ENCODE data around the gene DLGAP3. TPM values are rescaled to one million over a fixed set of nuclear protein-coding genes. Genes with fewer than 3 reads are reported as not detected.
"Not testable (repeated sequence)": the region's sequence is repeated elsewhere in the genome, so short reads cannot be mapped to it uniquely, and the experiment has no call there.

DLGAP3 gene, protein sequence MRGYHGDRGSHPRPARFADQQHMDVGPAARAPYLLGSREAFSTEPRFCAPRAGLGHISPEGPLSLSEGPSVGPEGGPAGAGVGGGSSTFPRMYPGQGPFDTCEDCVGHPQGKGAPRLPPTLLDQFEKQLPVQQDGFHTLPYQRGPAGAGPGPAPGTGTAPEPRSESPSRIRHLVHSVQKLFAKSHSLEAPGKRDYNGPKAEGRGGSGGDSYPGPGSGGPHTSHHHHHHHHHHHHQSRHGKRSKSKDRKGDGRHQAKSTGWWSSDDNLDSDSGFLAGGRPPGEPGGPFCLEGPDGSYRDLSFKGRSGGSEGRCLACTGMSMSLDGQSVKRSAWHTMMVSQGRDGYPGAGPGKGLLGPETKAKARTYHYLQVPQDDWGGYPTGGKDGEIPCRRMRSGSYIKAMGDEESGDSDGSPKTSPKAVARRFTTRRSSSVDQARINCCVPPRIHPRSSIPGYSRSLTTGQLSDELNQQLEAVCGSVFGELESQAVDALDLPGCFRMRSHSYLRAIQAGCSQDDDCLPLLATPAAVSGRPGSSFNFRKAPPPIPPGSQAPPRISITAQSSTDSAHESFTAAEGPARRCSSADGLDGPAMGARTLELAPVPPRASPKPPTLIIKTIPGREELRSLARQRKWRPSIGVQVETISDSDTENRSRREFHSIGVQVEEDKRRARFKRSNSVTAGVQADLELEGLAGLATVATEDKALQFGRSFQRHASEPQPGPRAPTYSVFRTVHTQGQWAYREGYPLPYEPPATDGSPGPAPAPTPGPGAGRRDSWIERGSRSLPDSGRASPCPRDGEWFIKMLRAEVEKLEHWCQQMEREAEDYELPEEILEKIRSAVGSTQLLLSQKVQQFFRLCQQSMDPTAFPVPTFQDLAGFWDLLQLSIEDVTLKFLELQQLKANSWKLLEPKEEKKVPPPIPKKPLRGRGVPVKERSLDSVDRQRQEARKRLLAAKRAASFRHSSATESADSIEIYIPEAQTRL
- total RNA-seq: 0.51 TPM
- long read RNA-seq, partial matches to known transcripts: 0 of 2 reads
- long read RNA-seq, other reads (novel, unspliced or antisense): 2 of 2 reads

DNA sequence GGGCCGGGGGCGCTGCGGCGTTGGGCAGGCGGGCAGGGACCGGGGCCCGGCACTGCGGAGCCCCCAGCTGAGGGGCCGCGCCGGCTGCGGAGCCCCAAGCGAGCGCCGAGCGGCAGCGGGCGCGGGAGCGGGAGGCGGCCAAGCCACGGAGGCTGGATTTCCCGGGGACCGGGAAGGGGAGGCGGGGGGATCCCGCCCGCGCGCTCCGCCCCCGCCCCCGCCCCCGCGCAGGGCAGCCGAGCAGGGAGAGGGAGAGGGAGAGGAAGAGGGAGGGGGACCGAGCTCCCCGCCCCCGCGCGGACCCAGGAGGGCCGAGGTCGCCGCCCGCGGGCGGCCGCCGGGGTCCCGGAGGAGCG is at the start of gene DLGAP3:
DLGAP3 (minus strand) TSS at position 154 of the 356 bp plus-strand sequence. CDS start 24,267 bp downstream, outside the sequence.
- DNase-seq (ENCODE audit: low spot score): no peak

DNA sequence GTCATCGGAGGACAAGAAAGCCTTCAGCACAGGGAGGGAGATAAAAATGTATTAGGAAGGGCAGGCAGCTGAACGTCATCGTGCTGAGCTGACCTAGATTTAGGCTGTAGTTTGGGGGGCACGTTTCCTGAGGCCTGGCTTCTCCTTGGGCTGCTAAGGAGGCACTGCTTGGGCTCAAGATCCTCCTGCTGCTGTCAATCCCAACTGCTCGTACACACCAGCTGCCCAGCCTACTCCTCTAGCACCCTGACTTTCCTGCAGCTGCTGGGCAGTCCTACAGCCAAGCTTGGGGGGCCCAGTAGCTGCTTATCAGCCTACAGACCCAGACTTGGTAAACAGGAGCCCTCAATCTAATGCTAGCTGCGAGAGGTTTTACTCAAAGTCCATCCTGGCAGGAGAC is 49.5 kb upstream of the DLGAP3 start:
- no peak for DNase-seq (ENCODE audit: low spot score)

DNA sequence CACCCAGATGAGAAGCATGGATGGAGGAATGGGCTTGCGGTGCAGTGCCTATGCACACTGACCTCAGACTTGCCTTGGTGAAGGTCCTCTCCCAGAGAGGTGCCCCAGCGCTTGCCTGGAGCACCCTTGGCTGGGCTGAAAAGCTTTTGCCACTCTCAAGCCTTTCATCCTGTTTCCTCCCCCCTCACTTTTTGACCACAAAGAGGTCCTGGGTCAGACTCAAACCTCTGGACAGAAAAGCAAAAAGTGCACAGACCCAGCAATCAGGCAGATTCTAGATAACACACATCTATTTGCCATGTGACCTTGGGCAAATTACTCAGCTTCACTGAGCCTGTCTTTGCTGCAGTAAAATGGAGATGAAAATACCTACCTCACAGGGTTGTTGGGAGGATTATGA is 48.4 kb upstream of the DLGAP3 start:
- DNase-seq (ENCODE audit: low spot score): no peak

DNA sequence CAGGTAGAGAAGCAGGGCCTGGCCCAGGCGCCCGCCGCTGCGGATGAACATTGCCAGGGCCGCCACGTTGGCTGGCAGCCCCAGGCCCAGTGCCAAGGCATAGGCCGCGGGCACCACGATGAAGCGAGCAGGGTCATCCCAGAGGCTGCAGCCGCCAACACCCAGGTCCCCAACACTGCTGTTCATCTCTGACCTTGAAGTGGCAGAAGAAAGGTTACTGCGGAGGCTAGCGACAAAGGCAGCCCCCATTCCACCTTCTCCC is 47.7 kb upstream of the DLGAP3 start:
- no peak for DNase-seq (ENCODE audit: low spot score)

DNA sequence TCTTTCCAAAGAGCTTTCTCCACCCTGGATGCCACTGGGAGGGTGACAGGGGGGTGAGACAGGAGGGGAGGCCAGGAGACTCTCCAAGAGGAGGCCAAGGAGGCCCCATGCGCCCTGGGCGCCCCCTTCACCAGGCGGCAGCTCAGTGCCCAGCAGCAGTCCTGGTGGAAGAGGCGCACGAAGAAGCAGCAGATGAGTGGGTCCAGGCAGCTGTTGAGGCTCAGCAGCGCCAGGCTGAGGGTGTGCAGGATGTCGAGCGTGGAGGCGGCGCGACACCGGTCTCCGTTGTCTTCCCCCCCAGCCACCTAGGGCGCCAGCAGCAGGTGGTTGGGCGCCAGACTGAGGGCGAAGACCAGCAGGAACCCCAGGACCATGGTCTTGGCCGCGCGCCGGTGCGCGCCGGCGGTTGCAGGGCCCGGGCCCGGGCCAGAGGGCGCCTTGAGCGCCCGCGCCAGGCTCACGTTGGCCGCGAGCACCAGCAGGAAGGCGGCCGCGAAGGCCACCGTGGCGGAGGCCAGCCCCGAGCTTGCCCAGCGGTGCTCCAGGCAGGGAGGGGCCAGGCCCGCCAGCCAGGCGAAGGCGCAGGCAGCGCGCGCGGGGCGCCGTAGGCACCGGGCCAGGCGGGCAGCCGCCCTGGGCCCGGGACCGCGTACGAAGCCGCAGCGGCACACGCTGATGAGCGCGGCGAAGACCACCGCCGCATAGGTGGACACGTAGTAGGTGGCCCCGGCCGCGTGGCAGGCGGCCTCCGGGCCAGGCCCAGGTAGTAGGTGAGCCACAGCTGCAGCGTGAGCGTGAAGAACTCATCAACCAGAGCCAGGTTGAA is 47.1 kb upstream of the DLGAP3 start:
- DNase-seq (ENCODE audit: low spot score): no peak

DNA sequence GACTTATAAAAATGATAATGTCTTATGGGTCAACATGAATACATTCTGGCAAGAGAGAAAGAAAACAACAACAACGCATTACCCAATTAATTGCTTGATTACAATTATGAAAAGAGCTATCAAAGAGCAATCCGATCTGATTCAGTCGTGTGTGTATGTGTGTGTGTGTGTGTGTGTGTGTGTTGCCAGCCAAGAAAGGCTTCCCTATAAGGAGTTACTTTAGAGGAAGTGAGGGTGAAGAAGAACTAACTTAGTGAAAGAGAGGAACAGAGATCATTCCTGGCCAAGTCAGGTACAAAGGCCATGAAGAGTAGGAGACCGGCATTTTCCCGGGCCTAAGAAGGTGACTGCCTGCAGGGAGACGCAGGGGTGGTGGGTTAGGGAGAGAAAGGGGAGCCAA is 46.3 kb upstream of the DLGAP3 start:
- no peak for DNase-seq (ENCODE audit: low spot score)

DNA sequence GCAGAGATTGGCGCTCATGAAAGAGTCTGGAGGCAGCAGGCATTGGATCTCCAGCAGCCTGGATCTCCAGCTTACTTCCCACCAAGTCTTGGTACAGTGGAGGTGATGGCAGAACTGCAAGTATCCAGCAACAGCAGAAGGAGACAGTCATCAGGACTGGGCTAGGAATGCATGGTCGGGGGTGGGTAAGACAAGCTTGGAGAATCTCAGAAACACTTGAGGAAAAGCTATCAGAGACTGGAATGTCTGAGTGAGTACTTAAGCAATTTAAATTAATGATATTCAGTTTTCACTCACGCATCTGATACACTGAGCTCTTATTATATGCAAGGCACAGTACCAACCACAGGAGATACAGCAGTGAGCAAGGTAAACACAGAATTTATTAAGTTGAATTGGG is 45.9 kb upstream of the DLGAP3 start:
- no peak for DNase-seq (ENCODE audit: low spot score)

DNA sequence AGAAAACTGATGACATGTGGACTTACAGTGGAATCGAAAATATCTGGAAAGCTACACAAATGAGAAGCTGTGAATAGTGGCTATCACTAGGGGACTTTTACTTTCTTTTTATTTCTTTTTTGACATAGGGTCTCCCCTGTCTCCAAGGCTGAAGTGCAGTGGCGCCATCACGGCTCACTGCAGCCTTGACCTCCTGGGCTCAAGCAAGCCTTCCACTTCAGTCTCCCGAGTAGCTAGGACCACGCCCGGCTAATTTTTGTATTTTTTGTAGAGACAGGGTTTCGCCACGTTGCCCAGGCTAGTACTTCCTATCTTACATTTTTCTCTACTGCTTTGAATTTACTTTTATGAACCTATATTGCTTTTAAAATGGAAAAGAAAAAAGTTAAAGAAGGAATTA is 45.2 kb upstream of the DLGAP3 start:
- no peak for DNase-seq (ENCODE audit: low spot score)

DNA sequence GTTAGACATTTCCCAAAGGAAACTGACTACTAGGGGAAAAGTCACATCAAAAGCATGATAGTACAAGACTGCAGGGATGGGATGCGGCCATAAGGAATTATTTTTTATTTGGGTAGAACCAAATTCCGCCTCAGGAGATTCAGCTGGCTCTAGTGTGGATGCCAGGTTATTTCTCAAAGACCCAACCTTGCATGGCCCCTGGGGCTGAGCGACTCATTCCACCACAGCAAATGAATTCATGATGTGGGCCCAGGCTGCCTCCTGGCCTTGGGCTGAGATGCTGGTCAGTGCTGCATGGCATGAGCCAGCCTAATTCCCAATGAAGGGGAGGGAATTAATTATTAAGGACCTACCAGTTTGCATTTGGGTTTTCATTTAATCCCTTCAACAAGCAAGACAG is 43.9 kb upstream of the DLGAP3 start:
- no peak for DNase-seq (ENCODE audit: low spot score)

DNA sequence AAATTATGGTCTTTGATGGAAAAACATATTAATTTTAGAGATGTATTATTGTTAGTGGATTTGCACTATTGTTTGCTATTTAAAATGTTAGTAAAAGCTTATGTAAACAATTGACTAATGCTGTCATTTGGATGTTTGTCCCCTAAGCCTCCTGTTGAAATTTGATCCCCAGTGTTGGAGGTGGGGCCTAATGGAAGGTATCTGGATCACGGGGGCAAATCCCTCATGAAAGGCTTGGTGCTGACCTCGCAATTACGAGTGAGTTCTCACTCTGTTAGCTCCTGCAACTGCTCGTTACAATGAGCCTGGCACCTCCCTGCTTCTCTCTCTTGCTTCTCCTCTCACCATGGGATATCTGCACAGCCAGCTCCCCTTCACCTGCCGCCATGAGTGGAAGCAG is 41.4 kb upstream of the DLGAP3 start:
- DNase-seq (ENCODE audit: low spot score): no peak

DNA sequence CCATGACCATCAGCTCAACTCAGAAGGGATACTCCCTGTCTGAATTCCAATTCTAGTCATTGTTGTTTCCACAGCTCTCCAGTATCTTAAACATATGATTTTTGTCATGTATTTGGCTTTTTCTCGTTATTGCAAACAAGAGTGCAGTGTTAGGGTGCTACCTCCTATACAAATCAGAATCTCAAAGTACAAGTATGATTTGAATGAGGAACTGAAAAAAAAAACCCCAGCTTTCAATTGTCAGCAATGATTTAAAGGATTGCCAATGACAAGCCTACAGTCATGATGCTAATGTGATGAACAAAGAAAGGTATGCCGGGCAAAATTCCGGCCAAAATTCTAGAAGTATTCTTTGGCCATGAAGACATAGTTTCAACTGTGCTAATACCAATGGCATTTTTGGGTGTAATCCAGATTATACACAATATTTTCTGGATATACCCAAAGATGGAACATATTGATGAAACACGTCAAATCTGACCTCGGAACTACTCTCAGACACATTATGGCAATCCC is 40.8 kb upstream of the DLGAP3 start:
- no peak for DNase-seq (ENCODE audit: low spot score)

DNA sequence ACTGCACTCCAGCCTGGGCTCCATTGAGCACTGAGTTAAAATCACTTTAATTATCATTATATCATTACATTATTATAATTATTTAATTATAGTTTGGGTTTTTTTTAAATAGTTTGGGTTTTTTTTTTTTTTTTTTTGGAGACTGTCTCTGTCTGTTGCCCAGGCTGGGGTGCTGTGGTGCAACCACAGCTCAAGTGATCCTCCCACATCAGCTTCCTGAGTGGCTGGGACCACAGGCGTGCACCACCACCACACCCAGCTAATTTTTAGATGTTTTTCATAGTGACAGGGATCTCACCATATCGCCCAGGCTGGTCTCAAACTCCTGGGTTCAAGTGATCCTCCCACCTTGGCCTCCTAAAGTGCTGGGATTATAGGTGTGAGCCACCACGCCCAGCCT is 38.8 kb upstream of the DLGAP3 start:
- DNase-seq (ENCODE audit: low spot score): not testable (repeated sequence)

DNA sequence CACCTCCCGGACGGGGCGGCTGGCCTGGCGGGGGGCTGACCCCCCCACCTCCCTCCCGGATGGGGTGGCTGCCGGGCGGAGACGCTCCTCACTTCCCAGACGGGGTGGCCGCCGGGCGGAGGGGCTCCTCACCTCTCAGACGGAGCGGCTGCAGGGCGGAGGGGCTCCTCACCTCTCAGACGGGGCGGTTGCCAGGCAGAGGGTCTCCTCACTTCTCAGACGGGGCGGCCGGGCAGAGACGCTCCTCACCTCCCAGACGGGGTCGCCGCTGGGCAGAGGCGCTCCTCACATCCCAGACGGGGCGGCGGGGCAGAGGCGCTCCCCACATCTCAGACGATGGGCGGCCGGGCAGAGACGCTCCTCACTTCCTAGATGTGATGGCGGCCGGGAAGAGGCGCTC is 38.2 kb upstream of the DLGAP3 start:
- not testable (repeated sequence) for DNase-seq (ENCODE audit: low spot score)

DNA sequence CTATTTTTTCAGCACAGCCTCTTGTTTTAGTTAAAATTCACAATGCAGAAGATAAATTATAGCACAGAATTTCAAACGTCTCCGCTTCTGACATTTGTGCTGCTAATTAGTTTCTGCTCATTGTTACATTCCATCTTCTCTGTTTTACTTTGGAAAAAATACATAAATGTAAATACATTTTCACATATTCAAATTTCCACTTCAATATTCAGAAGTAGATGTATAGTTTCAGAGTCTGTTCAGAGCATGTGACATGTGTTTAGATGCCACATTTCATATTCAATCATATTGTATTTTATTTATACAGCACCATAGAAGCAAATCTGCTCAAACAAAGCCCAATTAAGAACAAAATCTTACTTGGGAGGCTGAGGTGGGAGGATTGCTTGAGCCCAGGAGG is 36.1 kb upstream of the DLGAP3 start:
- DNase-seq (ENCODE audit: low spot score): no peak

DNA sequence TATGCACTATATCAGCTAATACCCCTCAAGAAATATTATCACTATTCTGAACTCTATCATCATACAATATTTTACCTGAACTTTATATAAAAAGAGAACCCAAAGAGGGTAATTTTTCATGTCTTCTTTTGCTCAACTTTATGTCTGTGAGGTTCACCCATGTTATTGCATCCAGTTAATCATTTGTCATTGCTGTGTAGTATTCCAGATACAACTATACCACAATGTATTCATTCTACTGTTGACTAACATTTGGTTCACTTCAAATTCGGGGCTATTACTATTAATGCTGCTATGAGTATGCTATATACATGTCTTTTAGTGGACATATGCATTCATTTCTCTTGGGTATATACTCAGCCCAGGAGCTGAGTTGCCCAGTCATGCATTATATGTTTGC is 21.0 kb upstream of the DLGAP3 start:
- DNase-seq (ENCODE audit: low spot score): no peak

DNA sequence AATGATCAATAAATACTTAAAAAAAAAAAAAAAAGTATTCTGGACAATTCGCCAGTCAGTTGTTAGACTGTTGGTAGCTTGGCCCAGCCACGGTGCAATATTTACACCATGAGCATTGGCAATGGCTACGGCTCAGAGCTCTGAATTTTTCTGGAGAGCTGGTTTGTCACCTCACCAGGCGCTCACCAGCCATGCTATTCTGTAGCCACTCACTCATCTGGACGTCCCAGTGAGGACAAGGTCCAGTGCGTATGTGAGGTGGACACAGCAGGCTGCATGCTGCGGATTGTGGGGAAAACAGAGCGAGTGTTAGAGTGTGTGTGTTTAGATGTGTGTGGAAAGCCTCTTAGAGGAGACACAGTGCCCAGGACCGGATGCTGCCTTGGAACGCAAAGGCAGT is 19.3 kb upstream of the DLGAP3 start:
- DNase-seq (ENCODE audit: low spot score): not testable (repeated sequence)

DNA sequence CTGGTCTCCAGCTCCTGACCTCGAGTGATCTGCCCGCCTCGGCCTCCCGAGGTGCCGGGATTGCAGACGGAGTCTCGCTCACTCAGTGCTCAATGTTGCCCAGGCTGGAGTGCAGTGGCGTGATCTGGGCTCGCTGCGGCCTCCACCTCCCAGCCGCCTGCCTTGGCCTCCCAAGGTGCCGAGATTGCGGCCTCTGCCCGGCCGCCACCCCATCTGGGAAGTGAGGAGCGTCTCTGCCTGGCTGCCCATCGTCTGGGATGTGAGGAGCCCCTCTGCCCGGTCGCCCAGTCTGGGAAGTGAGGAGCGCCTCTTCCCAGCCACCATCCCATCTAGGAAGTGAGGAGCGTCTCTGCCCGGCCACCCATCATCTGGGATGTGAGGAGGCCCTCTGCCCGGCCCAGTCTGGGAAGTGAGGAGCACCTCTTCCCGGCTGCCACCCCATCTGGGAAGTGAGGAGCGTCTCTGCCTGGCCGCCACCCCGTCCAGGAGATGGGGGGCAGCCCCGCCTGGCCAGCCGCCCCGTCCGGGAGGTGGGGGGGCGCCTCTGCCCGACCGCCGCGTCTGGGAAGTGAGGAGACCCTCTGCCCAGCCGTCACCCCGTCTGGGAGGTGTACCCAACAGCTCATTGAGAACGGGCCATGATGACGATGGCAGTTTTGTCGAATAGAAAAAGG is 18.3 kb upstream of the DLGAP3 start:
- not testable (repeated sequence) for DNase-seq (ENCODE audit: low spot score)

DNA sequence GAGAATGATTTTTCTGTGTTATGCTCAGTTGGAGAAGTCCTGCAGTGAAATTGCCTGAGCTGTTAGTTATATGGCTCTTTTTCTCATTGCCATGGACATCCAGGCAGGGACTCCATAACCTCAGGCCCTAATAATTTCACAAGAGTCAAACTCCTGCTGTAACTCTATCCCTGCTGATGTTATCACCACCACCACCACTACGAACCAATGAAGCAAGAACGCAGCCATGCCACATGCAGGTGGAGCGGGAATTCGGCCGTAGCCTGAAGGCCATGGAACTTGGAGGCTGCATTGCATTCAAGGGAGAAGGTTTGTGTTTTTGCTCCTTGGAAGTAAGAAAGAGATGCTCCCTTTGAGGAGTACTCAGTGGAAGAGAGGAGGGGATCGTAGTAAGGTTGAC is 16.8 kb upstream of the DLGAP3 start:
- DNase-seq (ENCODE audit: low spot score): no peak

DNA sequence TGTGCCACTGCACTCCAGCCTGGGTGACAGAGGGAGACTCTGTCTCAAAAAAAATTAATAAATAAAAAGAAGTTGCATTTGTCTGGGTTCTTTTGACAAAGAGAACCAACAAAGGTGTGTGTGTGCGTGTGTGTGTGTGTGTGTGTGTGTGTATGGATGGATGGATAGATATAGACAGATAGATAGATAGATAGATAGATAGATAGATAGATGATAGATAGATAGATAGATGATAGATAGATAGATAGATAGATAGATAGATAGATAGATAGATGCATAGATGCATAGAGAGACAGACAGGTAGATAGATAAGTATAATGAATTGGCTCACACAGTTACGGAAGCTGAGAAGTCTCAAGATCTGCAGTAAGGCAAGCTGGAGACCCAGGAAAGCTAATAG is 12.3 kb upstream of the DLGAP3 start:
- DNase-seq (ENCODE audit: low spot score): not testable (repeated sequence)

DNA sequence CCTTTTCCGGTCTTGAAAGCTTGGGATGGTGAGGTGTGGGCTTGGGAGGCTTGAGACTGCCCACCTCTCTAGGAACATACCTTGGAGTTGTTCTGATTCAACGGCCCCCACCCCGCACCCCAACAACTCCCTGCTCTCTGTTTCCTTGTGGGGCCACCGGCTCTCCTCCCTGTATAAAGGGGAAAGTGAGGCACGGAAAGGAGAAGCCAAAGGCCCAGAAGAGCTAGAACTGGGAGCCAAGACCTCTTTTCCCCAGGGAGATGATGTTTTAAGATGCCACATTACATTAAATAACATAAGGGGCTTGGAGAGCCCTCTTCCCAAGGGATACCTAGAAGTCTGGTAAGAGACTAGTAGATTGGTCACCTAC is 1.2 kb upstream of the DLGAP3 start:
- no peak for DNase-seq (ENCODE audit: low spot score)
